HS-27A (cell line): ENCODE data around the gene UCK1.
A peak's percentile ranks its signal among the peaks of the same experiment; 100 is the strongest.
"Not testable (repeated sequence)": the region's sequence is repeated elsewhere in the genome, so short reads cannot be mapped to it uniquely, and the experiment has no call there.

Experiments
- DNase-seq: peaks from one replicate; pipeline ENCODE4 v3.0.0-alpha.2; 2012; ENCODE audit warnings: low read depth, missing footprints

Gene UCK1

GRCh38 chr9:131523451-131524435 is 7.3 kb downstream of the UCK1 start:
- DNase-seq, result no peak

GRCh38 chr9:131523086-131523388 is 8.0 kb downstream of the UCK1 start:
- no peak for DNase-seq

- no peak for DNase-seq
Observed at GRCh38 chr9:131522257-131523085, 8.6 kb downstream of the UCK1 start.

DNA sequence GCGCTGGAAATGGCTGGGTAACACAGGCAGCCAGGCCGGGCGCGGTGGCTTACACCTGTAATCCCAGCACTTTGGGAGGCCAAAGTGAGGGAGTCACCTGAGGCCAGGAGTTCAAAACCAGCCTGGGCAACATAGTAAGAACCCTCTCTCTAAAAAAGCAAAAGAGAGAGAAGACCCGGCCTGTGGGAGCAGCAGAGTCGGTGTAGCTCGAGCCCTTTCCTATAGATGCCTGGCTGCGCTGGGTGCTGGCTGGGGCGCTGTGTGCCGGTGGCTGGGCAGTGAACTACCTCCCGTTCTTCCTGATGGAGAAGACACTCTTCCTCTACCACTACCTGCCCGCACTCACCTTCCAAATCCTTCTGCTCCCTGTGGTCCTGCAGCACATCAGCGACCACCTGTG is 9.2 kb downstream of the UCK1 start:
- DNase-seq, result no peak

- no peak for DNase-seq
Observed at GRCh38 chr9:131521203-131521602, 9.9 kb downstream of the UCK1 start.

DNA sequence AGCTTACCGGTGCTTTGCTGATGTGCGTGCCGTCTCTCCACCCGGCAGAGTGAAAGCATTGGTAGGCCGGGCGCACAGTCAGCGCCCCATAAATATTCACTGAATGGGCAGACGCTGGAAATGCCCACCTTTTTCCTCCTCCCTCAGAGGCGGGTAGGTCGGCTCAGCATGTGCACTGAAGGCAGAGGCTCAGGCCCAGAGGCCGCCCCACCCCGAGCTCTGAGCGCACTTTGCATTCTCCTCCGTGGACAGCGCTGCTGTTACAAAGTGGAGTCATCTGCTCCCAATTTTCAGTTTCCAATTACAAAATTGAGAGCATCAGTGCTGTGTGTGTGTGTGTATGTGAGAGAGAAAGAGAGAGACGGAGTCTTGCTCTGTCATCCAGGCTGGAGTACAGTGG is 10.6 kb downstream of the UCK1 start:
- no peak for DNase-seq

- no peak for DNase-seq
Observed at GRCh38 chr9:131518553-131518952, 12.5 kb downstream of the UCK1 start.

GRCh38 chr9:131517761-131518190 is 13.3 kb downstream of the UCK1 start:
- DNase-seq, result no peak

- DNase-seq, result no peak
Observed at GRCh38 chr9:131516930-131517329, 14.1 kb downstream of the UCK1 start.

- DNase-seq, result no peak
Observed at GRCh38 chr9:131516100-131516499, 15.0 kb downstream of the UCK1 start.

- DNase-seq, result not testable (repeated sequence)
Observed at GRCh38 chr9:131515559-131516031, 15.5 kb downstream of the UCK1 start.

DNA sequence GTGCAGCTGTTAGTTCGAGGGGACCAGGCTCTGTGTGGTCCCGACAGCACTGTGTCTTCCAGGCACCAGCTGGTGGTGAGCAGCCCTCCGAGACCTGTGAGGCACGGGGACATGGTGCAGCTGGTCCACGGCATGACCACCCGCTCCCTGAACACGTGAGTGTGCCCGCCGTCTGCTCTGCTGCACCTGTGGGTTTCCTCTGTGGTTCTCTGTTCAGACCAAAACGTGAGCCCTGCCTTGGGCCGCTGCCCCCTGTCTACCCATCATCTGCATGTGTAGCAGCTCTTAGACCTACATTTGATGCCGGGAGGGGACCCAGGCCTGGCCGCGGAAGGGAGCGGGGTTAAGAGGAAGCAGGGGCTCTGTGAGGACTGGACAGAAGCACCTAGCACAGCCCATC is 17.9 kb downstream of the UCK1 start:
- DNase-seq, result no peak

DNA sequence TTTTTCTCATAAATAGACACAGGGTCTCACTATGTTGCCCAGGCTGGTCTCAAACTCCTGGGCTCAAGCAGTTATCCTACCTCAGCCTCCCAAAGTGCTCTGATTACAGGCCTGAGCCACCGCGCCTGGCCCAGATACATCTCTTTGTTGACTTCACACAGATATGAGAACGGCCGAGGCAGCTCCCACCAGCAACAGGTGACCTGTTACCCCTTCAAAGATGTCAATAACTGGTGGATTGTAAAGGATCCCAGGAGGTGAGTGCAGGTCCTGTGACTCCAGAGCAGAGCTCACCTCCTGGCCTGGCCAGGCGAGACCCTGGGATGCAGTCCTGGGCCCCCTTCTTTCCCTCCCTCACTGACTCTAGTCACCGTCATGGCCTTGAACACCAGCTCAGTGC is 19.2 kb downstream of the UCK1 start:
- DNase-seq, result no peak

DNA sequence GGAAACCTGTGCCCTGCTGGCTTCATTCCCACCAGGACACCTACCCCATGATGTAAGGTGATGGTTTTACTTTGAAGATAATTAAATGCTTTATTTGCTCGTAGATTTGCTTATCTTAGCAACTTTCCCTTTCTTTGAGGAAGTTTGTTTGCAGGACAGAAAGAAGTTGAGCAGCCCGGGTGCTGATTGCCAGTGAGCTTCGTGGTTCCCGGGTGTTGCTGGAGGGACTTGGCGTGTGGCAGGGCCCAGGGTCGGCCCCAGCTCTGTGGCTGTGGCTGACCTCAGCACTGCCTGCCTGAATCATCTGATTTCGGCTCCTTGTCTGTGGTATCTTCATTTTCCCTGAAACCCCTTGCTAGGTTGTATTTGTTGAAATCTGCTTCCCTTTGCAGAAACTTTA is 19.6 kb downstream of the UCK1 start:
- no peak for DNase-seq

GRCh38 chr9:131505012-131505411 is 26.1 kb downstream of the UCK1 start:
- DNase-seq, result no peak

DNA sequence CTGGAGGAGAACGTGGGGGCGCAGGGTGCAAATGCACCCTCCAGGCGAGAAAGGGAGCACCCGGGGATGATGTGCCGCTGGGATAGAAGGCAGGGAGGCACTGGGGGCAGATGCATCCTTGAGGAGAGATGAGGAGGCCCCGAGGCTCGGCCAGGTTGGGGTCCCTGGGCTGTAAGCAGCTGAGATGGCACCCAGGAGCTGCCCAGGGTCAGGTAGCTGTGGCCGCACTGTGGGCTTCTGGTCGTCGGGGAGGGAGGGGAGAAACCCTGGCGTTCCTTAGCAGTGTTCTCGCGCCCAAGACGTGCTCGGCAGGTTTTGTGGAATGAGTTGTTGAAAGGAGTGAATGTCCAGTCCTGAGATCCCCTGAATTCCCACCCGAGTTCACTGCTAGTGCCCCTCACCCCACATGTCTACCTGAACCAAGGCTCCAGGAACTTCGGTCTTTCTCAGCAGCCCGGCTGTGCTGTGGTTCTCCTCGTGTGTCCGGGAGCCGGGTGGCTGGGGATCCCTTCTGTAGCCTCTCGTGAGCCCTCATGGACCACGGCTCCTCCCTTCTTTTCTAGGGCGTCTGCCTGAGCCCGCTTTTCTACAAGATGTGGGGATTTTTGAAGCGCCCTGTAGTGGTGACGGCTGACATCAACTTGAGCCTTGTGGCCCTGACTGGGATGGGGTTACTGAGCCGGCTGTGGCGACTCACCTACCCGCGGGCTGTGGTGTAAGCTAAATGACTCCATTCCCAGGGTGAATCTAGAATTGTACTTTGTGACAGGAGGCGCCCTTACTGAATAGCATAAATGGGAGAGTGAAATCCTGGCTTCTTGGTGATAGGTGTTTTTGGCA is 27.2 kb downstream of the UCK1 start:
- DNase-seq, result no peak

- DNase-seq, result peak; percentile 33
Observed at GRCh38 chr9:131502781-131503625, 28.1 kb downstream of the UCK1 start, which contains the start of gene POMT1. Gene POMT1, plus strand, starts transcription at chr9:131502918. Its CDS starts 1,301 bp downstream, at chr9:131504219.

DNA sequence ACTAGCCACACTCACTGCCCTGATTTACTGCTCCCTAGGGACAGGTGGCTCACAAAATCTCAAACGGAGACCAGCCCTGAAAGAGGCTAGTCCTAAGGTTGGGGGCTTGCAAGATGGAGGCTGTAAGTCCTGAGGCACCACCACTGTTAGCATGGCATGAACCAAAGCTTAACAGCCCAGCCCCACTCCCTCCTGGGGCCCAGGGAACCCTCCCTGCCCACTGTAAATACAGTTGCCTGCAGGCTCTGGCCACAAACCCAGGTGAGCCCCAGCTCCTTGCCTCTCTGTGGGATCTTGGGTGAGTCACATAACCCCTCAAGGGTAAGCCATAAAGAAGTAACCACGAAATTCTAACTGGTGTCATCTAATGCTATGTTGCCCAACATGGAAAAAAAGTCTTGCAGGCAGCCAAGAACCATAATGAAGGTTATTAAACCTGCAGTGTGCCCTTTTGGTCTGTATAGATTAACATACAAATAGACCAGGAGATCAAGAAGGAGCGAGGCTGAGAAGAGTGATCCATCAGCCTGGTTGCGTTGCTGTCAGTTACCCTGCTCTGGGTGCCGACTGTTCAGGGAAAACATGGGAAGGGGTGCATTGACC is 30.0 kb downstream of the UCK1 start:
- no peak for DNase-seq

- no peak for DNase-seq
Observed at GRCh38 chr9:131500377-131500776, 30.7 kb downstream of the UCK1 start.

GRCh38 chr9:131499254-131499767 is 31.8 kb downstream of the UCK1 start:
- DNase-seq, result no peak
